Colonic mucosa (tissue), 4 donors: ENCODE data around the gene GAL3ST3. TPM values are rescaled to one million over a fixed set of nuclear protein-coding genes. Genes with fewer than 3 reads are reported as not detected.

Experiments used
- DNase-seq: peaks from one replicate; pipeline ENCODE4 v3.0.0-alpha.2; 2020
- H3K27ac ChIP-seq: fragments of 200-600 bp; one replicate; pipeline ENCODE4 v1.8.0; 2021
- H3K27me3 ChIP-seq: fragments of 200-600 bp; one replicate; pipeline ENCODE4 v1.8.0; 2021
- H3K36me3 ChIP-seq: fragments of 200-600 bp; one replicate; pipeline ENCODE4 v1.8.0; 2021
- H3K4me1 ChIP-seq: fragments of 200-600 bp; one replicate; pipeline ENCODE4 v1.8.0; 2021; ENCODE audit warnings: mild to moderate bottlenecking
- H3K4me3 ChIP-seq: fragments of 200-600 bp; one replicate; pipeline ENCODE4 v1.8.0; 2021
- H3K9ac ChIP-seq, 2 donors: one replicate each; pipeline ENCODE4 v1.7.0; 2013; ENCODE audit warnings: control low read depth in 2 of 2, low read depth in 2 of 2, low read length in 2 of 2
- H3K9me3 ChIP-seq: fragments of 200-600 bp; one replicate; pipeline ENCODE4 v1.8.0; 2021
- CTCF ChIP-seq: fragments of 200-600 bp; IDR thresholded peaks from one replicate; pipeline ENCODE4 v1.8.0; 2022; ENCODE audit warnings: antibody characterized with exemption, mild to moderate bottlenecking
- intact Hi-C: fragments of 100-400 bp; cut with DNase I; formaldehyde crosslinking; loops from one replicate; pipeline ENCODE4 v1.14.1; 2022
- total RNA-seq, 2 donors: library from RNA; stranded (reverse); fragmentation: NEBNext Ultra II Directional in 1 of 2; extraction: Animal tissue kit (Norgen Biotek cat#: 25700) in 1 of 2; gene quantifications; one replicate each; pipeline ENCODE4 v1.2.1, GENCODE V29; 2021
- donor health status: healthy.
- donor health status: DM: no; HTN: no; CAD: no.
- donor health status: DM: no; HTN: no; CAD: no.

Gene GAL3ST3
- total RNA-seq, 2 donors from 2014 or later, result not detected

GRCh38 chr11:66008468-66009101, 40.4 kb downstream of the GAL3ST3 start:
- intact Hi-C loops, result no loop called here
- H3K27ac ChIP-seq, result no peak overlapping the region

GRCh38 chr11:66008095-66008467, 40.9 kb downstream of the GAL3ST3 start:
- no peak overlapping the region for H3K9ac ChIP-seq
- no peak overlapping the region for H3K4me3 ChIP-seq
- no peaks in the 10 kb centered on the region for H3K36me3 ChIP-seq
- no peak for DNase-seq
- TF ChIP-seq CTCF, result no peak
- H3K4me1 ChIP-seq, result peaks cover 3% of the 10 kb centered on the region
- no peaks in the 10 kb centered on the region for H3K9me3 ChIP-seq
- intact Hi-C loops, result no loop called here
- no peak overlapping the region for H3K27ac ChIP-seq
- H3K27me3 ChIP-seq, result peaks cover 15% of the 10 kb centered on the region

More at GRCh38 chr11:66008468-66009101, 40.4 kb downstream of the GAL3ST3 start:
- Histone ChIP-seq H3K4me1 (no peaks in the 10 kb centered on the region), H3K27me3 (peaks cover 17% of the 10 kb centered on the region), H3K36me3 (no peaks in the 10 kb centered on the region), H3K9me3 (no peaks in the 10 kb centered on the region), H3K9ac (no peak overlapping the region), H3K4me3 (no peak overlapping the region)
- no peak for DNase-seq
- TF ChIP-seq CTCF, result no peak

GRCh38 chr11:66007201-66007634, 41.7 kb downstream of the GAL3ST3 start:
- peaks cover 3% of the 10 kb centered on the region for H3K4me1 ChIP-seq
- peaks cover 9% of the 10 kb centered on the region for H3K27me3 ChIP-seq
- no peak for DNase-seq
- intact Hi-C loops, result no loop called here
- no peak overlapping the region for H3K4me3 ChIP-seq
- no peaks in the 10 kb centered on the region for H3K36me3 ChIP-seq
- TF ChIP-seq CTCF, result no peak
- no peaks in the 10 kb centered on the region for H3K9me3 ChIP-seq
- H3K27ac ChIP-seq, result no peak overlapping the region
- no peak overlapping the region for H3K9ac ChIP-seq

GRCh38 chr11:66006891-66007176, 42.1 kb downstream of the GAL3ST3 start:
- no peak for TF ChIP-seq CTCF
- H3K9me3 ChIP-seq, result no peaks in the 10 kb centered on the region
- H3K27ac ChIP-seq, result no peak overlapping the region
- H3K4me1 ChIP-seq, result peaks cover 3% of the 10 kb centered on the region
- no peak for DNase-seq
- H3K36me3 ChIP-seq, result no peaks in the 10 kb centered on the region
- H3K9ac ChIP-seq, result no peak overlapping the region
- intact Hi-C loops, result no loop called here
- H3K4me3 ChIP-seq, result no peak overlapping the region
- peaks cover 5% of the 10 kb centered on the region for H3K27me3 ChIP-seq

GRCh38 chr11:66006134-66006890, 42.6 kb downstream of the GAL3ST3 start:
- no peak overlapping the region for H3K27ac ChIP-seq
- intact Hi-C loops, result no loop called here

More at GRCh38 chr11:66006134-66006890, 42.6 kb downstream of the GAL3ST3 start:
- Histone ChIP-seq H3K27me3 (peaks cover under 1% of the 10 kb centered on the region), H3K4me1 (peaks cover 3% of the 10 kb centered on the region), H3K36me3 (no peaks in the 10 kb centered on the region), H3K9ac (no peak overlapping the region), H3K4me3 (no peak overlapping the region), H3K9me3 (no peaks in the 10 kb centered on the region)
- DNase-seq, result no peak
- no peak for TF ChIP-seq CTCF
